ENCODE measurements around the gene SCARB1. TPM values are rescaled to one million over a fixed set of nuclear protein-coding genes. Genes with fewer than 3 reads are reported as not detected.

The SCARB1 gene
- total and polyA plus RNA-seq, 2 of the 13 experiments (the other 11 are each of a cell fraction or from before 2014, with no cell fraction given): 63.4 to 160 TPM

GRCh38 chr12:124904306-124905098 lies 40.8 kb upstream of the SCARB1 start (continued):
- TF ChIP-seq ZNF672 (CRISPR knock-in tag; IDR thresholded peaks at IDR 0.05): no peak
- TF ChIP-seq SALL1 (CRISPR knock-in tag; IDR thresholded peaks at IDR 0.05): peak; percentile 93
- no peak for TF ChIP-seq USF2 (IDR thresholded peaks at IDR 0.05; ENCODE audit: low read depth, low read length)
- TF ChIP-seq USF2 (CRISPR knock-in tag; IDR thresholded peaks at IDR 0.05; ENCODE audit: borderline replicate concordance): no peak
- TF ChIP-seq MXD4 (CRISPR knock-in tag; IDR thresholded peaks at IDR 0.05): peak; percentile 89
- TF ChIP-seq ZNF740 (CRISPR knock-in tag; IDR thresholded peaks at IDR 0.05): no peak
- TF ChIP-seq ZBTB46 (CRISPR knock-in tag; IDR thresholded peaks at IDR 0.05; ENCODE audit: borderline replicate concordance): no peak
- 0 out of 2 replicates have a peak, but pooled peaks have one; percentile 39 for TF ChIP-seq CREBL2 (CRISPR knock-in tag; IDR thresholded peaks at IDR 0.05; ENCODE audit: borderline replicate concordance)
- TF ChIP-seq MAFK (conservative IDR thresholded peaks at IDR 0.05 in 1 of 2, IDR thresholded peaks at IDR 0.05 in 1 of 2; ENCODE audit: low read length in 2 of 2): no peak
- TF ChIP-seq MEIS1 (CRISPR knock-in tag; IDR thresholded peaks at IDR 0.05; ENCODE audit: borderline replicate concordance): no peak
- TF ChIP-seq ZNF639 (CRISPR knock-in tag; conservative IDR thresholded peaks at IDR 0.05): no peak
- TF ChIP-seq TARDBP (CRISPR knock-in tag; IDR thresholded peaks at IDR 0.05): no peak
- no peak; the same call in 1 of the 2 replicates for TF ChIP-seq BRD4 (CRISPR knock-in tag; IDR thresholded peaks at IDR 0.05)
- TF ChIP-seq SNAPC4 (CRISPR knock-in tag; IDR thresholded peaks at IDR 0.05): no peak
- TF ChIP-seq ZMAT3 (CRISPR knock-in tag; conservative IDR thresholded peaks at IDR 0.05): no peak
- TF ChIP-seq ZNF101 (CRISPR knock-in tag; IDR thresholded peaks at IDR 0.05; ENCODE audit: borderline replicate concordance, low read depth): no peak
- TF ChIP-seq NFE2 (CRISPR knock-in tag; IDR thresholded peaks at IDR 0.05): peak; percentile 82
- peak; percentile 94; the same call in 2 of the 3 replicates for TF ChIP-seq MXI1 (IDR thresholded peaks at IDR 0.05; ENCODE audit: borderline replicate concordance, low read depth, low read length)
